Measurements from ENCODE around the gene CAPN5. TPM values are rescaled to one million over a fixed set of nuclear protein-coding genes. Genes with fewer than 3 reads are reported as not detected.

The CAPN5 gene
- total and polyA plus RNA-seq, 2 experiments from 2014 or later, result 10.2 to 32.2 TPM

DNA sequence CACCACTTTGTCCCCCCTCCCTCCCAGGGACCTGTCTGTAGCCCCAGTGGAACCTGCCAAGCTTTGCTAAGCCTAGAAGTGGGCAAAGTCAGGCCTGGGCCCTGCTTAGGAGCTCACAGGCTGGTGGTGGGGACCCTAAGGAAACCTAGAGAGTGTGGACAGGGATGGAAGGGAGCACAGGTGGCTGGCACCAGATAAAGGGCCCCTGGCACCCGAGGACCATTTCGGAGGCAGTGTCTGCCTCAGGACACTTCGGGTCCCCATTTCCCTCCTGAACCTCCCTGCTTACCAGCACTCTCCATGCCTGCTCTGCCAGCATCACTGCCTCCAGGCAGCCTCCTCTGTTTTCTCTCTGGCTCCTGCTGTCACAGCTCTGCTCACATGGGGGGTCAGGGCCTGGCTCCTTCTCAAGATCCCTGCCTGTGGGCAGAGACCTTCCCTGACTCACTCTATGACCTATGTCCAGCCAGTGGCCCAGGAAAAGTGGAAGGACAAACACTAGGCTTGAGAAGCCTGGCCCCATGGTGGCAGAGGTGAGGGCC lies 22.3 kb downstream of the CAPN5 start:
- DNase-seq (ENCODE audit: low spot score) (no peak), ATAC-seq (no peak)
- H3K4me1 Mint-ChIP-seq, result peaks cover 11% of the 10 kb centered on the region

More for the DNA sequence above, 22.3 kb downstream of the CAPN5 start:
- no peak overlapping the region for H2AFZ ChIP-seq
- H4K20me1 ChIP-seq (replicated peaks; ENCODE audit: insufficient read depth), result no peaks in the 10 kb centered on the region; the same call in 1 of the 2 replicates
- Mint-ChIP-seq H3K27me3 (ENCODE audit: insufficient read depth, low read depth, poor library complexity) (peaks cover 5% of the 10 kb centered on the region), H3K4me3 (no peak overlapping the region), H3K36me3 (ENCODE audit: low read depth) (no peaks in the 10 kb centered on the region), H3K27ac (no peak overlapping the region), H3K9me3 (no peaks in the 10 kb centered on the region)
- no peaks in the 10 kb centered on the region for H3K27me3 ChIP-seq (ENCODE audit: insufficient read depth)
- H3K27ac ChIP-seq (ENCODE audit: low read depth), result no peak overlapping the region
- H3K9me2 ChIP-seq (ENCODE audit: insufficient read depth), result no peaks in the 10 kb centered on the region
- H3K36me3 ChIP-seq (ENCODE audit: insufficient read depth), result no peaks in the 10 kb centered on the region
- no peaks in the 10 kb centered on the region; the same call in 1 of the 2 replicates for H3K4me1 ChIP-seq (ENCODE audit: insufficient read depth)
- no peak overlapping the region for H3K4me3 ChIP-seq
- no peak for TF ChIP-seq EZH2 (IDR thresholded peaks at IDR 0.05; ENCODE audit: low read depth, unreplicated experiment)
- no peak for TF ChIP-seq STAT1 (IDR thresholded peaks at IDR 0.05; ENCODE audit: unreplicated experiment)
- TF ChIP-seq, protein P1, sequence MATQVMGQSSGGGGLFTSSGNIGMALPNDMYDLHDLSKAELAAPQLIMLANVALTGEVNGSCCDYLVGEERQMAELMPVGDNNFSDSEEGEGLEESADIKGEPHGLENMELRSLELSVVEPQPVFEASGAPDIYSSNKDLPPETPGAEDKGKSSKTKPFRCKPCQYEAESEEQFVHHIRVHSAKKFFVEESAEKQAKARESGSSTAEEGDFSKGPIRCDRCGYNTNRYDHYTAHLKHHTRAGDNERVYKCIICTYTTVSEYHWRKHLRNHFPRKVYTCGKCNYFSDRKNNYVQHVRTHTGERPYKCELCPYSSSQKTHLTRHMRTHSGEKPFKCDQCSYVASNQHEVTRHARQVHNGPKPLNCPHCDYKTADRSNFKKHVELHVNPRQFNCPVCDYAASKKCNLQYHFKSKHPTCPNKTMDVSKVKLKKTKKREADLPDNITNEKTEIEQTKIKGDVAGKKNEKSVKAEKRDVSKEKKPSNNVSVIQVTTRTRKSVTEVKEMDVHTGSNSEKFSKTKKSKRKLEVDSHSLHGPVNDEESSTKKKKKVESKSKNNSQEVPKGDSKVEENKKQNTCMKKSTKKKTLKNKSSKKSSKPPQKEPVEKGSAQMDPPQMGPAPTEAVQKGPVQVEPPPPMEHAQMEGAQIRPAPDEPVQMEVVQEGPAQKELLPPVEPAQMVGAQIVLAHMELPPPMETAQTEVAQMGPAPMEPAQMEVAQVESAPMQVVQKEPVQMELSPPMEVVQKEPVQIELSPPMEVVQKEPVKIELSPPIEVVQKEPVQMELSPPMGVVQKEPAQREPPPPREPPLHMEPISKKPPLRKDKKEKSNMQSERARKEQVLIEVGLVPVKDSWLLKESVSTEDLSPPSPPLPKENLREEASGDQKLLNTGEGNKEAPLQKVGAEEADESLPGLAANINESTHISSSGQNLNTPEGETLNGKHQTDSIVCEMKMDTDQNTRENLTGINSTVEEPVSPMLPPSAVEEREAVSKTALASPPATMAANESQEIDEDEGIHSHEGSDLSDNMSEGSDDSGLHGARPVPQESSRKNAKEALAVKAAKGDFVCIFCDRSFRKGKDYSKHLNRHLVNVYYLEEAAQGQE (IDR thresholded peaks at IDR 0.05; ENCODE audit: unreplicated experiment), result no peak
- no peak for TF ChIP-seq POLR2AphosphoS5 (IDR thresholded peaks at IDR 0.05; ENCODE audit: low read depth)
- no peak for TF ChIP-seq ZNF462 (CRISPR knock-in tag; IDR thresholded peaks at IDR 0.05)
- TF ChIP-seq, protein P2, sequence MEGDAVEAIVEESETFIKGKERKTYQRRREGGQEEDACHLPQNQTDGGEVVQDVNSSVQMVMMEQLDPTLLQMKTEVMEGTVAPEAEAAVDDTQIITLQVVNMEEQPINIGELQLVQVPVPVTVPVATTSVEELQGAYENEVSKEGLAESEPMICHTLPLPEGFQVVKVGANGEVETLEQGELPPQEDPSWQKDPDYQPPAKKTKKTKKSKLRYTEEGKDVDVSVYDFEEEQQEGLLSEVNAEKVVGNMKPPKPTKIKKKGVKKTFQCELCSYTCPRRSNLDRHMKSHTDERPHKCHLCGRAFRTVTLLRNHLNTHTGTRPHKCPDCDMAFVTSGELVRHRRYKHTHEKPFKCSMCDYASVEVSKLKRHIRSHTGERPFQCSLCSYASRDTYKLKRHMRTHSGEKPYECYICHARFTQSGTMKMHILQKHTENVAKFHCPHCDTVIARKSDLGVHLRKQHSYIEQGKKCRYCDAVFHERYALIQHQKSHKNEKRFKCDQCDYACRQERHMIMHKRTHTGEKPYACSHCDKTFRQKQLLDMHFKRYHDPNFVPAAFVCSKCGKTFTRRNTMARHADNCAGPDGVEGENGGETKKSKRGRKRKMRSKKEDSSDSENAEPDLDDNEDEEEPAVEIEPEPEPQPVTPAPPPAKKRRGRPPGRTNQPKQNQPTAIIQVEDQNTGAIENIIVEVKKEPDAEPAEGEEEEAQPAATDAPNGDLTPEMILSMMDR (conservative IDR thresholded peaks at IDR 0.05; ENCODE audit: low read depth in 2 of 2), result no peak
- no peak for TF ChIP-seq JUNB (IDR thresholded peaks at IDR 0.05; ENCODE audit: unreplicated experiment)
- TF ChIP-seq ZNF331 (CRISPR knock-in tag; IDR thresholded peaks at IDR 0.05; ENCODE audit: low read depth), result no peak
- TF ChIP-seq CREB1 (CRISPR knock-in tag; IDR thresholded peaks at IDR 0.05; ENCODE audit: low read depth), result no peak
- TF ChIP-seq NANOG (IDR thresholded peaks at IDR 0.05; ENCODE audit: borderline replicate concordance), result no peak
- H3K4me2 ChIP-seq, result no peak overlapping the region
- no peaks in the 10 kb centered on the region for H3K79me2 ChIP-seq (replicated peaks; ENCODE audit: insufficient read depth)
- no peaks in the 10 kb centered on the region for H3F3A ChIP-seq (replicated peaks; ENCODE audit: low read depth)

Data from GM23338 (cell line).